ENCODE data around the gene ZNF263.

Gene ZNF263

DNA sequence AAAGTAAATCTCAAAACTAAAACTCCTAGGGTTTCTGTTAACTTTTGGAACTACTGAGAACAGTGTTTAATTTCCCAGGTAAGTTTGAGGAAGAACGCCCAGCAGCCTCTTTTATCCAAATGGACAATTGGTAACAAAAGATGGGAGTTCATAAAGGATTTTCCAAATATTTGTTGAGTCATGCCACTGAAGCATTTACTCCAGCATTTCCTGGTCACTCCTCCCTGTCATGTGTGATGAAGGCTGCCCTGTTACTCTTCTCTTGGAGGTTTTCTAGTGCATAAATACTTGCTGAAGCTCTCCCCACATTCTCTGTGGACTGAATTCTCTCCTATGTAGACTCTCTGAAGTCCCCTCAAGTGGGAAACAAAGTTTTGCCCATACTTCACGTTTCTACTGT is 38.5 kb downstream of the ZNF263 start:
- no peak for DNase-seq (ENCODE audit: low read depth, low spot score)

DNA sequence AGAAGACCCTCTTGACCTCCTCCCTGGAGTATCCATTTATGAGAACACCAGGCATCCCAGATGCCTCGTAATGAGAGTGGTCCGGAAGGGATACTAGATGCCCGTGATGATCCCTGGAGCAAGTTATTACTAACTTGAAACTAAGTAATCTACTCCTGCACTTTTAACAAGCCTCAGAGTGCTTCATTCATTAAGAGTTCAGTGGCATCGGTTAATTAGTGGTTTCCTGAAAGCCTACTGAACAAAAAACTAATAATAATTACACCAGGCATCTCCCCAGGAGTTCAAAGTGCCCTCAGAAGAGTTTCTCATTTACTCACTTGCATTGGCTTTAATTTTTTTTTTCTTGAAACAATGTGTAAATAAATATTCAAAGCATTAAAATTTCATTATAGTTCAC is 44.2 kb downstream of the ZNF263 start:
- no peak for DNase-seq (ENCODE audit: low read depth, low spot score)

- DNase-seq (ENCODE audit: low read depth, low spot score): no peak
Measured at GRCh38 chr16:3328104-3328503, 44.8 kb downstream of the ZNF263 start.

- no peak for DNase-seq (ENCODE audit: low read depth, low spot score)
Measured at GRCh38 chr16:3328643-3329042, 45.4 kb downstream of the ZNF263 start.
